ENCODE data around the gene CYS1. TPM values are rescaled to one million over a fixed set of nuclear protein-coding genes. Genes with fewer than 3 reads are reported as not detected.
A peak's percentile ranks its signal among the peaks of the same experiment; 100 is the strongest.

CYS1 gene
- total RNA-seq, 4 donors from 2014 or later = 0.32 to 1.8 TPM; not detected in 2

DNA sequence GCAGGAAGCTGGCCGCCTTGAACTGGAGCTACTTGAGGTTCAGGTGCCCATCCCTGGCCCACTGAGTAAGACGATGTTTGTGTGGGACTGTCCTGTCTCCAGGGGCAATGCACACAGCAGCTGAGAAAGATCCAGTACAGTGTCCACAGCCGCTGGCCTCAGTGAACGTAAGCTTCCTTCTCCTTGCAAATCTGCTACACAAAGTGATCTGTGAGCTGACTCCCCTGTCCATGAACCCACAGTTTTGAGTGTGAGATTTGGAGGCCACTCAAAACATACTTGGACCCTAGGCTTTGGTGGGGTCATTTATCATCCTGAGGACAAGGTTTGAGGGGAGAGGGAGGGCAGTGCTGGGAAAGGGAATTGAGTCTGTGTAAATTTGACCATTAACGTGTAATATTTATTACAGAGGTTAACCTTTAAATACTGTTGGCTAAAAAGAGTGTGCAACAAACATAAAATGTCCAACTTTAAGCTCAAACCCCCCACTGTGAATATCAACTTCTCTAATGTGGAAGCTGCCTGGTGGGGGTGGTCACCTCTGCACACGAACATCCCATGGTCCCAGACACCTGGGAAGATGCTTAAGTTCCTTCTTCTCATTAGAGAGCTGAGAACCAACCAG is 4.9 kb upstream of the CYS1 start:
- 76% methylated on average over 5 of the region's 6 CpGs for WGBS
- no peaks in the 10 kb centered on the region for H3K9me3 ChIP-seq
- TF ChIP-seq POLR2A (IDR thresholded peaks at IDR 0.05) (no peak), EP300 (IDR thresholded peaks at IDR 0.05) (no peak), POLR2AphosphoS5 (IDR thresholded peaks at IDR 0.05) (no peak)
- TF ChIP-seq, protein P1, sequence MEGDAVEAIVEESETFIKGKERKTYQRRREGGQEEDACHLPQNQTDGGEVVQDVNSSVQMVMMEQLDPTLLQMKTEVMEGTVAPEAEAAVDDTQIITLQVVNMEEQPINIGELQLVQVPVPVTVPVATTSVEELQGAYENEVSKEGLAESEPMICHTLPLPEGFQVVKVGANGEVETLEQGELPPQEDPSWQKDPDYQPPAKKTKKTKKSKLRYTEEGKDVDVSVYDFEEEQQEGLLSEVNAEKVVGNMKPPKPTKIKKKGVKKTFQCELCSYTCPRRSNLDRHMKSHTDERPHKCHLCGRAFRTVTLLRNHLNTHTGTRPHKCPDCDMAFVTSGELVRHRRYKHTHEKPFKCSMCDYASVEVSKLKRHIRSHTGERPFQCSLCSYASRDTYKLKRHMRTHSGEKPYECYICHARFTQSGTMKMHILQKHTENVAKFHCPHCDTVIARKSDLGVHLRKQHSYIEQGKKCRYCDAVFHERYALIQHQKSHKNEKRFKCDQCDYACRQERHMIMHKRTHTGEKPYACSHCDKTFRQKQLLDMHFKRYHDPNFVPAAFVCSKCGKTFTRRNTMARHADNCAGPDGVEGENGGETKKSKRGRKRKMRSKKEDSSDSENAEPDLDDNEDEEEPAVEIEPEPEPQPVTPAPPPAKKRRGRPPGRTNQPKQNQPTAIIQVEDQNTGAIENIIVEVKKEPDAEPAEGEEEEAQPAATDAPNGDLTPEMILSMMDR (IDR thresholded peaks at IDR 0.05) = no peak
- peaks cover 9% of the 10 kb centered on the region for H3K4me1 ChIP-seq
- H3K4me3 ChIP-seq = no peak overlapping the region
- H3K27ac ChIP-seq = no peak overlapping the region
- H3K27me3 ChIP-seq = peaks cover 47% of the 10 kb centered on the region
- H3K36me3 ChIP-seq = no peaks in the 10 kb centered on the region
- no peak for DNase-seq (ENCODE audit: low spot score in 2 of 2)

DNA sequence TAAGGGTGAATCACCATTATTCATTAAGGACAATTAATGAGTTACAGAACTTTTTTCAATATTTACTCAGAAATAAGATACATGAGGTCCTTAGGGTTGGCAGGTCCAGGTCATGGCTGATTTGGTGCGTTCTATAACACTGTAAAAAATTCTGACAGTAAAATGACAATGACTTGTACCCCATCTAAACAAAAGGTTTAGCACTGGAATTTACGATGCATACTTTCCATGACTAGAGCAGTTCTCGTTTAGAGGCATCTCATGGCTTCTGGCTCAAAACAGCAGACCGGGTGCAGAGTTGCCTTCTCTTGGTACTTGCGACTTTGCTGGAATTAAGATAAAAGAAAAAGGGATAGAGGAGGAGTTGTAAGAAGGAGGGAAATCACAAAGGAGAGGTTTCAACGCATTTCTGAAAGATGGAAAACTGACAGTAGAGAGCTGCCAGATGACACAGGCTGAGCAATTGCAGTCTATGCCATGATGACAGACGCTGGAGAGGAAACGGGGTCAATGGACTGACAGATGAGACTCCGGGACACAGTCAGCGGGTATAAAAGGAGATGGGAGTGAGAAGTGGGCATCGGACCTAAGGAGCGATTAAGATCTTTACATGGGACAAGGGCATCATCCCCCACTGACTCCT is 4.1 kb upstream of the CYS1 start:
- peaks cover 15% of the 10 kb centered on the region for H3K4me1 ChIP-seq
- DNase-seq (ENCODE audit: low spot score in 2 of 2) = no peak
- no peaks in the 10 kb centered on the region for H3K9me3 ChIP-seq
- H3K4me3 ChIP-seq = no peak overlapping the region
- H3K27me3 ChIP-seq = peaks cover 55% of the 10 kb centered on the region
- 63% methylated on average over 12 of the region's 12 CpGs for WGBS
- no peaks in the 10 kb centered on the region for H3K36me3 ChIP-seq
- no peak overlapping the region for H3K27ac ChIP-seq
- no peak for TF ChIP-seq POLR2A (IDR thresholded peaks at IDR 0.05)

DNA sequence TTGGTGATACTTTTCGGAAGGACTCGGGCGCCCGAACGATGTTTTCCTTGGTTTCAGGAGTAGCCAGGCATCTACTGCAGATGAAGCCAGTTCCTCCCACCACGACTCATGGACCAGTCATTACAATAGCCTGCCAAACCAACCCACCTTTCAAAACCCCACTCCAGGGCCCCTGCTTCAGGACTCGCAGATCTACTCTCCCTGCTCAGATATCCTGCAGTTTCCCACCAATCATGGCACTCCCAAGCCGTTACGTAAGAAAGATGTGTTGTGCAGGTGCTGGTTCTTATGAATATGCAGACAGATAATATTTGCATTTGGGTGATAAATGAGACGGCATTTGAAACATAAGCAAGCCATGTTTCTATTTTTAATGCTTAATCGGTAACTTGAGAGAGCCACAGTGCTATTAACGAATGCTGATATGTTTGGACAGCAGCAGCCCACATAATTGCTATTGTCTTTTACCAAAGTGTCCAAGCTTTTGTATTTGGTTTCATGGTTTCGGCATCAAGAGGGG is 3.5 kb upstream of the CYS1 start:
- Histone ChIP-seq H3K27me3 (peaks cover 59% of the 10 kb centered on the region), H3K4me3 (no peak overlapping the region), H3K36me3 (no peaks in the 10 kb centered on the region), H3K27ac (no peak overlapping the region), H3K4me1 (peaks cover 21% of the 10 kb centered on the region), H3K9me3 (no peaks in the 10 kb centered on the region)
- 58% methylated on average over 13 of the region's 13 CpGs for WGBS
- TF ChIP-seq EP300 (IDR thresholded peaks at IDR 0.05) (no peak), POLR2AphosphoS5 (IDR thresholded peaks at IDR 0.05) (no peak), POLR2A (IDR thresholded peaks at IDR 0.05) (no peak)
- TF ChIP-seq, protein P1 (IDR thresholded peaks at IDR 0.05) = no peak
- DNase-seq (ENCODE audit: low spot score in 2 of 2) = no peak

DNA sequence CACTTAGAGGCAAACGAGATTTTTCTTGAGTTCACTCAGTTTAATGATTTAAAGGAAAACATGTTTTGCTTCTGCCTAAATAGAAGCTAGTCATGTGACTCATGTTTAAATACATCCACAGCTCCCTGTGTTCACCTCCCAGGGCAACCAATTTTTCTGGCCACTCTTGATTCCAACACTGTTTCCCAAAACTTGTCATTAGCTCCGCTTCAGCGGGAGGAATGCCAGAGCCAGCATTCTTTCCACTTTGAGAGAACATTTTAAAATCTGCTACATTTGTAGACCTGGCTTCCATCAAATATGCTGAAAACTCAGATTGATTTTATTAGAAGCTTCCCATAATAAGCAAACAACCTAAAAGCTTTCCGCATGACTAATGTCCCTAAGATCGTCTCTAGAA is 2.8 kb upstream of the CYS1 start:
- WGBS = 38% methylated on average over 5 of the region's 5 CpGs
- TF ChIP-seq EP300 (IDR thresholded peaks at IDR 0.05) (no peak), POLR2AphosphoS5 (IDR thresholded peaks at IDR 0.05) (no peak), POLR2A (IDR thresholded peaks at IDR 0.05) (no peak)
- TF ChIP-seq, protein P1 (IDR thresholded peaks at IDR 0.05) = no peak

DNA sequence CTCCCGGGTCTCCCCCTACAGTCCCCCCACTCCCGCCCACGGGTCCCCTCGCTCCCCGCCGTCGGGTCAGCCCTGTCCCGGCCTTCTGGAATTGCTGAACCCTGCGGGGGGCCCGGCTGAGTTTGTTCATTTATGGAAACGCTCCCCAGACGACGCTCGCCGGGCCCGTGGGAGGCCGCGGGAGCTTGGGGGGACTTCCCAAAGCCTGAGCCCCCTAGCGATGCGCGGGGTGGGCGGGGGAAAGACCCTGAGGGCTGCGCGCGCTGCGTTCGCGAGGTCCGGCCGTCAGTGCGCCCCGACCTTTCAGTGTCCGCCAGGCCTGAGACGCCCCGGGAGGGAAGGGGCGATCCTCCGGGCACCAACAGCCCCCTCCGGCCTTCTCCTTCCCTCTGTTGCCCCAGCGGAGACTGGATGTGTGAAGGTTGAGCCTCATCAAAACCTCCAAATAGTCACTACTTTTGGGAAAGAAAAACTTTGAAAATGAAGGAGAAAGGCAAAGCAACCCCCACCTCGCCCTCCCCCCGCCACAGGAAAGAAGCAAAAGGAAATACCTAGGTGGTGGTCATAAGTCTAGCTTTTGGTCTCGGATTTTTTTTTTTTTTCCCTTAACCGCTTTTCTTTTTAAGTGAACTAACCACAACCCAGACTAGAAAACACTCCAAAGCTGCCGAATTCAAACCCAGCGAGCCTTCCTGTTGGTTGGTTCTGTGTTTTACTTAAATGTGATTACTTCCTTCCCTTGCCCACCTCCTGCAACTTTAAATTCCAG is 509 bp upstream of the CYS1 start:
- Histone ChIP-seq H3K4me1 (peaks cover 23% of the 10 kb centered on the region), H3K27me3 (peaks cover 79% of the 10 kb centered on the region), H3K4me3 (peak overlapping the region; percentile 68), H3K36me3 (no peaks in the 10 kb centered on the region), H3K9me3 (no peaks in the 10 kb centered on the region), H3K27ac (peak overlapping the region; percentile 62)
- DNase-seq (ENCODE audit: low spot score in 2 of 2) = no peak
- 39% methylated on average over 9 of the region's 45 CpGs for WGBS
- TF ChIP-seq, protein P1 (IDR thresholded peaks at IDR 0.05) = no peak
- TF ChIP-seq POLR2A (IDR thresholded peaks at IDR 0.05) = no peak
- TF ChIP-seq POLR2AphosphoS5 (IDR thresholded peaks at IDR 0.05) = no peak
- no peak for TF ChIP-seq EP300 (IDR thresholded peaks at IDR 0.05)

More for the DNA sequence above, 2.8 kb upstream of the CYS1 start:
- Histone ChIP-seq H3K4me1 (peaks cover 23% of the 10 kb centered on the region), H3K27me3 (peaks cover 66% of the 10 kb centered on the region), H3K27ac (no peak overlapping the region), H3K9me3 (no peaks in the 10 kb centered on the region), H3K4me3 (no peak overlapping the region), H3K36me3 (no peaks in the 10 kb centered on the region)
- DNase-seq (ENCODE audit: low spot score in 2 of 2) = no peak

Measured in suprapubic skin (tissue), 4 donors.